Suprapubic skin (tissue), 3 donors: Measurements from ENCODE around the gene RFFL.

Experiments used
- POLR2AphosphoS5 ChIP-seq, 3 donors: sonication (generic); formaldehyde crosslinking; IDR thresholded peaks; one replicate each; pipeline ENCODE4 v1.6.1; 2017; ENCODE audit warnings: antibody characterized with exemption in 3 of 3
- TF ChIP-seq, protein P1 (sequence below), 2 donors: fragments of 200-600 bp in 1 of 2; fragments of 450-650 bp in 1 of 2; sonication (generic) in 1 of 2; IDR thresholded peaks; one replicate each; pipeline ENCODE4 v1.5.1; 2016 to 2019; ENCODE audit warnings: antibody characterized with exemption in 2 of 2, mild to moderate bottlenecking in 1 of 2, moderate library complexity in 1 of 2

DNA sequence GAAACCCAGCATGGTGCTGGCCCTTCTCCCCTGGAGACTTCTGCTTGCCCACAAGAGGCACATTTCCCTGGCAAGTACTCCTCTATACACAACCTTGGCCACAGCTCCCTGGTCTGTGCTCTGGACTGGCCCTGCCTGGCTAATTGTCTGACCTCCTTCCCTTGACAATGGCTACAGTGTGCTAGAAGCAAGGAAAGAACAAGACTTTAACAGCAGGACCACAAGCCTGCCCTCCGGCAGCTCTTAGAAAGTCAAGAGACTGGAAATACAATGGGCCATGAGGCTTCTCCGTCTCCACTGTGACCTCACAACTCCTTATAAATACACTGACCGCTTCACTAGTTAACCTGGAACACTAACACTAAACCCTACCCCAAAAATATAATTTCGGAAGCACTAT is 46.5 kb downstream of the RFFL start:
- TF ChIP-seq, protein P1, sequence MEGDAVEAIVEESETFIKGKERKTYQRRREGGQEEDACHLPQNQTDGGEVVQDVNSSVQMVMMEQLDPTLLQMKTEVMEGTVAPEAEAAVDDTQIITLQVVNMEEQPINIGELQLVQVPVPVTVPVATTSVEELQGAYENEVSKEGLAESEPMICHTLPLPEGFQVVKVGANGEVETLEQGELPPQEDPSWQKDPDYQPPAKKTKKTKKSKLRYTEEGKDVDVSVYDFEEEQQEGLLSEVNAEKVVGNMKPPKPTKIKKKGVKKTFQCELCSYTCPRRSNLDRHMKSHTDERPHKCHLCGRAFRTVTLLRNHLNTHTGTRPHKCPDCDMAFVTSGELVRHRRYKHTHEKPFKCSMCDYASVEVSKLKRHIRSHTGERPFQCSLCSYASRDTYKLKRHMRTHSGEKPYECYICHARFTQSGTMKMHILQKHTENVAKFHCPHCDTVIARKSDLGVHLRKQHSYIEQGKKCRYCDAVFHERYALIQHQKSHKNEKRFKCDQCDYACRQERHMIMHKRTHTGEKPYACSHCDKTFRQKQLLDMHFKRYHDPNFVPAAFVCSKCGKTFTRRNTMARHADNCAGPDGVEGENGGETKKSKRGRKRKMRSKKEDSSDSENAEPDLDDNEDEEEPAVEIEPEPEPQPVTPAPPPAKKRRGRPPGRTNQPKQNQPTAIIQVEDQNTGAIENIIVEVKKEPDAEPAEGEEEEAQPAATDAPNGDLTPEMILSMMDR (IDR thresholded peaks at IDR 0.05), result no peak
- no peak for TF ChIP-seq POLR2AphosphoS5 (IDR thresholded peaks at IDR 0.05)
